ENCODE data around the gene PPP1R3D. TPM values are rescaled to one million over a fixed set of nuclear protein-coding genes. Genes with fewer than 3 reads are reported as not detected.

The PPP1R3D gene
- total RNA-seq, 1 donor from 2014 or later: 5.5 TPM

DNA sequence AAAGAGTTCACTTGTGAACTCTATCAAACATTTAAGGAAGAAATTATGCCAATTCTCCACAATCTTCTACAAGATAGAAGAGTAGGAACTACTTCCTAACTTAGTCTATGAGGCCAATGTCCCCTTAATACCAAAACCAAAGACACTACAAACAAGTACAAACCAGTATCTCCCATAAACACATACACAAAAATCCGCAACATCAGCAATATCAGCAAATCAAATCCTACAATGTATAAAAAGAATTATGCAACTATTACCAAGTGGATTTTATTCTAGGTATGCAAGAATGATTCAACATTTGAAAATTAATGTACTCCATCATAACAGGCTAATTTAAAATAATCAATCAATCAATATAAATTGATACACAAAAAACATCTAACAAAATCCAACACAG is 52.1 kb downstream of the PPP1R3D start:
- TF ChIP-seq, protein P1, sequence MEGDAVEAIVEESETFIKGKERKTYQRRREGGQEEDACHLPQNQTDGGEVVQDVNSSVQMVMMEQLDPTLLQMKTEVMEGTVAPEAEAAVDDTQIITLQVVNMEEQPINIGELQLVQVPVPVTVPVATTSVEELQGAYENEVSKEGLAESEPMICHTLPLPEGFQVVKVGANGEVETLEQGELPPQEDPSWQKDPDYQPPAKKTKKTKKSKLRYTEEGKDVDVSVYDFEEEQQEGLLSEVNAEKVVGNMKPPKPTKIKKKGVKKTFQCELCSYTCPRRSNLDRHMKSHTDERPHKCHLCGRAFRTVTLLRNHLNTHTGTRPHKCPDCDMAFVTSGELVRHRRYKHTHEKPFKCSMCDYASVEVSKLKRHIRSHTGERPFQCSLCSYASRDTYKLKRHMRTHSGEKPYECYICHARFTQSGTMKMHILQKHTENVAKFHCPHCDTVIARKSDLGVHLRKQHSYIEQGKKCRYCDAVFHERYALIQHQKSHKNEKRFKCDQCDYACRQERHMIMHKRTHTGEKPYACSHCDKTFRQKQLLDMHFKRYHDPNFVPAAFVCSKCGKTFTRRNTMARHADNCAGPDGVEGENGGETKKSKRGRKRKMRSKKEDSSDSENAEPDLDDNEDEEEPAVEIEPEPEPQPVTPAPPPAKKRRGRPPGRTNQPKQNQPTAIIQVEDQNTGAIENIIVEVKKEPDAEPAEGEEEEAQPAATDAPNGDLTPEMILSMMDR (IDR thresholded peaks at IDR 0.05; ENCODE audit: insufficient read depth, low read length, poor library complexity, severe bottlenecking): no peak
- no peak for DNase-seq (ENCODE audit: low read depth)
- no peaks in the 10 kb centered on the region for H3K36me3 ChIP-seq (ENCODE audit: control insufficient read depth, insufficient read depth, low read length)
- H3K4me3 ChIP-seq (ENCODE audit: low read depth, low read length): no peak overlapping the region
- no peaks in the 10 kb centered on the region for H3K27me3 ChIP-seq (ENCODE audit: control insufficient read depth, insufficient read depth, low read length)

Other genes starting within 250 kb of the PPP1R3D start
- gene SYCP2, start 6.7 kb downstream of the PPP1R3D start, total RNA-seq: 1.0 and 2.3 TPM in 2 replicates
- 8.9 and 10.8 TPM in 2 replicates for gene FAM217B, start 84 bp upstream of the PPP1R3D start, total RNA-seq
- 0.29 and 0.48 TPM in 2 replicates for gene CDH26, start 18.1 kb upstream of the PPP1R3D start, total RNA-seq